ENCODE results near the gene IFNA6. TPM values are rescaled to one million over a fixed set of nuclear protein-coding genes. Genes with fewer than 3 reads are reported as not detected.
A peak's percentile ranks its signal among the peaks of the same experiment; 100 is the strongest.

The IFNA6 gene
- total RNA-seq, 1 donor from 2014 or later = not detected

DNA sequence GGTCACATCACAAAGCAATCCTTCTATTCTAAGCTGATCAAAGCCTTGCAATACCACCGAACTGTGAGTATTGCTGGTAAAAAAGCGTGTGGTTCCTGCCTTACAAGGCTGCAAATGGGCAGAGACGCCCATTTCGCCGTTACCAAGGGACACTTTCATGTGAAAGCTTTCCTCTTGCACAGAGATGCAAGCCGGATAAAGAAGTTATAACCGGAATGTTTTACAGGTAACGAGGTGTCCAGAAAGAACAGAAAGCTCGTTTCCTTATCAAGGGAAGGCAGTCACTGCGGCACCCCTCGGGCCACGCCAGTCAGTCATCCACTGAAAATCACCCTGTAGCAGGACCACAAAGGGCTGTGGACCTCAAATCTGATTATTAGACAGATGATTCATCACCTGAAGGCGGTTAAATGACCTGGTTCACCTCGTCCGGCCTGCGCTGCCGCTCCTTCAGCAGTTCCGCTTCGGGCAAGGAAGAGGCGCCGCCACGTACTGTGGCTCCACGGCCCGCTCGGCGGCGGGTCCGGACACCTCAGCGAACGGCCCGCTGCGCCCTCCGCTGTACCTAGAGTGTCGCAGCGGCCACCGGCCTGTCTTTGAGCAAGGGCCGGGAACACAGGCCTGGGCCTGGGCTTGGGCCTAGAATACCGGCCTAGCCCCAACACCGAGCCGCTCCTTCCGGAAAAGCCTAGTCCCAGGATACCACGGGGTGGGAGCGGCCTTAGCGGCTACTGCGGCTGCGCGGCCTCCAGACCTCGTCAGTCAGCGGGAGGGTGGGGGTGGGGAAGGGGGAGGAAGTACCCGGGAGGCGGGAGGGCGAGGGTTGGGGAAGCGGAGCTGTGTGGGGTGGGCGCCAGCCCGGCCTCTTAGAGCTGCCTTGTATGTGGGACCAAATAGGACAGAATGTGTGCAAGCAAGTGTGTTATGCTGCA is 15.7 kb downstream of the IFNA6 start, which contains the start of gene KLHL9:
TSS of gene KLHL9 (minus strand) at position 704 of the 932 bp plus-strand sequence. CDS start at position 159, 545 bp downstream.
- Mint-ChIP-seq H3K27me3 (ENCODE audit: unreplicated experiment) (no peaks in the 10 kb centered on the region), H3K36me3 (ENCODE audit: unreplicated experiment) (no peaks in the 10 kb centered on the region), H3K4me3 (ENCODE audit: unreplicated experiment) (peak within 1 kb of the TSS; percentile 92), H3K27ac (ENCODE audit: unreplicated experiment) (peak within 1 kb of the TSS; percentile 91), H3K9me3 (ENCODE audit: unreplicated experiment) (no peaks in the 10 kb centered on the region), H3K4me1 (ENCODE audit: low read depth, unreplicated experiment) (peaks cover 18% of the 10 kb centered on the region)
- peak; percentile 94 for DNase-seq
- TF ChIP-seq, protein P1, sequence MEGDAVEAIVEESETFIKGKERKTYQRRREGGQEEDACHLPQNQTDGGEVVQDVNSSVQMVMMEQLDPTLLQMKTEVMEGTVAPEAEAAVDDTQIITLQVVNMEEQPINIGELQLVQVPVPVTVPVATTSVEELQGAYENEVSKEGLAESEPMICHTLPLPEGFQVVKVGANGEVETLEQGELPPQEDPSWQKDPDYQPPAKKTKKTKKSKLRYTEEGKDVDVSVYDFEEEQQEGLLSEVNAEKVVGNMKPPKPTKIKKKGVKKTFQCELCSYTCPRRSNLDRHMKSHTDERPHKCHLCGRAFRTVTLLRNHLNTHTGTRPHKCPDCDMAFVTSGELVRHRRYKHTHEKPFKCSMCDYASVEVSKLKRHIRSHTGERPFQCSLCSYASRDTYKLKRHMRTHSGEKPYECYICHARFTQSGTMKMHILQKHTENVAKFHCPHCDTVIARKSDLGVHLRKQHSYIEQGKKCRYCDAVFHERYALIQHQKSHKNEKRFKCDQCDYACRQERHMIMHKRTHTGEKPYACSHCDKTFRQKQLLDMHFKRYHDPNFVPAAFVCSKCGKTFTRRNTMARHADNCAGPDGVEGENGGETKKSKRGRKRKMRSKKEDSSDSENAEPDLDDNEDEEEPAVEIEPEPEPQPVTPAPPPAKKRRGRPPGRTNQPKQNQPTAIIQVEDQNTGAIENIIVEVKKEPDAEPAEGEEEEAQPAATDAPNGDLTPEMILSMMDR (IDR thresholded peaks at IDR 0.05; ENCODE audit: partially characterized antibody, unreplicated experiment) = no peak

DNA sequence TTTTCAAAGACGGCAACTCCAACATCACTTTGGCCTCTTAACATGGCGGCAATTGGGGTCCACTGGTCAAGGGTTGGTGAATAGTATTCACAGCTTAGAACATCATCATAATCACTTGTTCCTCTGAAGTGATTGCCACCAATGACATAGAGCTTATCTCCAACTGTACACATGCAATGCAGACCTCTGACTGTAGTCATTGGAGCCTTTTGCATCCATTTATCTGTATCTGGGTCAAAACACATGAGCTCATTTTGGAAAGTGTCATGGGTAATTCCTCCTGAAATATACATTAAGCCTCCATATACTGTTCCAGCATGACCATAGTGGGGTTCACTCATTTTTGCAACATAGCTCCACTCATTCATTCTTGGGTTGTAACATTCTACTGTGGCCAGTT is 17.5 kb downstream of the IFNA6 start:
- Mint-ChIP-seq H3K9me3 (ENCODE audit: unreplicated experiment) (no peaks in the 10 kb centered on the region), H3K4me1 (ENCODE audit: low read depth, unreplicated experiment) (peaks cover 18% of the 10 kb centered on the region)

DNA sequence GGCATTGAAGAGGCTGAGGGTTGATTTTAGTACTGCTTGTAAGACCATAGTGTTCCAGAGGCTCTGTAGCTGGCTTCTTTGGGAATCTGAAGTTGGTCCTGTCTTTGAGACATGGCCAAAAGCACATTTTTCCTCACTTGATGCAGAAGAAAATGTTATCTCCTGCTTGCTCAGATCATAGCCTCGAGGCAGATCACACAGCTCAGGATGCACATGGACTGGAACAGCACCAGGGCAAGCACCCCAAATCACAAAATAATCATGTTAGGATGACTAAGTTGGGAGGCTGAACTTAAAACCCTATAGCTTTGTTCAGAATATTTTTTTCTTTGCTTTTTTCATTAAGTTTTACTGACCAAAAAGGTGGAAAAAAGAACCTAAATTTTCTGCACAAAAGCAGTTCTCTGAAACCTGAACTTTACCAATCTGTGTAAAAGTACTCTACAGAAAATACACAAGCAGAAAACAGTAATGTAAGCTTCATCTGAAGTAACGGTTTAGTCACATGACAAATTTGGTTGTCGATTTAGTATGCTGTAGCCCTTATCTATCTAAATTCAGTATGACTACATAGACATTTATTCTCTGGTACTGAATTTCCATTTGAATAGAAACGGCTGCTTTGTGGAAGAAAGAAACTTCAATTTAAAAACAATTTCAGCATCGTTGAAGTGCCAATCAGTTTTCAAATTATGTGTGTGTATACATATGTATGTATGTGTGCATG is 18.8 kb downstream of the IFNA6 start:
- Mint-ChIP-seq H3K4me3 (ENCODE audit: unreplicated experiment) (peak overlapping the region; percentile 8), H3K27me3 (ENCODE audit: unreplicated experiment) (no peaks in the 10 kb centered on the region), H3K36me3 (ENCODE audit: unreplicated experiment) (no peaks in the 10 kb centered on the region), H3K9me3 (ENCODE audit: unreplicated experiment) (no peaks in the 10 kb centered on the region), H3K4me1 (ENCODE audit: low read depth, unreplicated experiment) (peaks cover 18% of the 10 kb centered on the region), H3K27ac (ENCODE audit: unreplicated experiment) (no peak overlapping the region)
- no peak for DNase-seq
- TF ChIP-seq, protein P1 (IDR thresholded peaks at IDR 0.05; ENCODE audit: partially characterized antibody, unreplicated experiment) = no peak

More for the DNA sequence above, 17.5 kb downstream of the IFNA6 start:
- Mint-ChIP-seq H3K4me3 (ENCODE audit: unreplicated experiment) (peak overlapping the region; percentile 92), H3K36me3 (ENCODE audit: unreplicated experiment) (no peaks in the 10 kb centered on the region), H3K27ac (ENCODE audit: unreplicated experiment) (no peak overlapping the region), H3K27me3 (ENCODE audit: unreplicated experiment) (no peaks in the 10 kb centered on the region)
- TF ChIP-seq, protein P1 (IDR thresholded peaks at IDR 0.05; ENCODE audit: partially characterized antibody, unreplicated experiment) = no peak
- DNase-seq = no peak

DNA sequence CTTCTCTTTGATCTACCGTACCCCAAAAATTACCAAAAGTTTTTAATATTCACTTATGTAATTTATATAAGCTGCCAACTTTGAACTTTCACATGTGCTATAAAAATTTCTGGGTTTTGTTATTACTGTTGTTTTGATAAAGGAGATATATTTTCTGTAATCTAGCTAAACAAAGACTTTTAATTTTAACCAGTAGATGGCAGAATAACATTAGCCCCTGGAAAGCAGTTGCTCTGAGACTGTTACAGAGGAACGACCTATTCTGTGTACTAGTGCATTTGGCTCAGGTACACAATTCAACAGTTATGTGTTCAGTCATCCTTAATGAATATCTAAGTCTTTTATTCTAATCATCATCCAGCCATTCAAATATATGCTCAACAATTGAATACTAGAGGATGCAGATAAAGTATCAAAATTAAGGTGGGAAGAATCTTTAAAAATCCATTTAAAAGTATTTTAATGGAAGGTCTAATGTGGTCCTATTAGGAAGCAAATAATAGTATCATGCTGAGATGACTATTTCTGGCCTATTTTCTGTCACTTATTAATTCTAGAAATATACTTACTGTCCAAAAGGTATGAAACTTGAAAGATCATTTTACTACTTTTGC is 24.1 kb downstream of the IFNA6 start:
- peaks cover 2% of the 10 kb centered on the region for H3K27me3 Mint-ChIP-seq (ENCODE audit: unreplicated experiment)
- H3K4me1 Mint-ChIP-seq (ENCODE audit: low read depth, unreplicated experiment) = peaks cover 12% of the 10 kb centered on the region
- no peak overlapping the region for H3K4me3 Mint-ChIP-seq (ENCODE audit: unreplicated experiment)
- TF ChIP-seq, protein P1 (IDR thresholded peaks at IDR 0.05; ENCODE audit: partially characterized antibody, unreplicated experiment) = peak; percentile 72
- H3K27ac Mint-ChIP-seq (ENCODE audit: unreplicated experiment) = no peak overlapping the region
- no peak for DNase-seq
- H3K36me3 Mint-ChIP-seq (ENCODE audit: unreplicated experiment) = no peaks in the 10 kb centered on the region
- H3K9me3 Mint-ChIP-seq (ENCODE audit: unreplicated experiment) = no peaks in the 10 kb centered on the region

Measured in glutamatergic neuron (in vitro differentiated cells).